ENCODE measurements around the gene TGIF2. TPM values are rescaled to one million over a fixed set of nuclear protein-coding genes. Genes with fewer than 3 reads are reported as not detected.

The TGIF2 gene
- total and polyA plus RNA-seq, 2 of the 13 experiments (the other 11 are each of a cell fraction or from before 2014, with no cell fraction given) = 41.3 to 53.9 TPM

- TF ChIP-seq USF2 (IDR thresholded peaks at IDR 0.05; ENCODE audit: low read depth, low read length) (no peak), USF2 (CRISPR knock-in tag; IDR thresholded peaks at IDR 0.05; ENCODE audit: borderline replicate concordance) (no peak), ZNF512 (CRISPR knock-in tag; IDR thresholded peaks at IDR 0.05) (peak; percentile 89), ZNF431 (CRISPR knock-in tag; IDR thresholded peaks at IDR 0.05; ENCODE audit: borderline replicate concordance, low read depth) (no peak), ZNF34 (CRISPR knock-in tag; IDR thresholded peaks at IDR 0.05; ENCODE audit: borderline replicate concordance) (no peak; the same call in 1 of the 2 replicates), ARID2 (CRISPR knock-in tag; IDR thresholded peaks at IDR 0.05; ENCODE audit: borderline replicate concordance) (no peak), ZNF556 (CRISPR knock-in tag; IDR thresholded peaks at IDR 0.05; ENCODE audit: borderline replicate concordance) (peak; percentile 75; the same call in 1 of the 2 replicates), ZNF33B (CRISPR knock-in tag; IDR thresholded peaks at IDR 0.05) (no peak; the same call in 1 of the 2 replicates), REXO4 (CRISPR knock-in tag; IDR thresholded peaks at IDR 0.05; ENCODE audit: borderline replicate concordance) (no peak), FOSL2 (CRISPR knock-in tag; IDR thresholded peaks at IDR 0.05) (peak; percentile 43), KDM4B (CRISPR knock-in tag; IDR thresholded peaks at IDR 0.05) (peak; percentile 67; the same call in 1 of the 2 replicates), YEATS4 (CRISPR knock-in tag; IDR thresholded peaks at IDR 0.05; ENCODE audit: borderline replicate concordance) (no peak; the same call in 1 of the 2 replicates), THAP9 (CRISPR knock-in tag; IDR thresholded peaks at IDR 0.05; ENCODE audit: borderline replicate concordance) (peak; percentile 54; the same call in 1 of the 2 replicates), FOXK2 (IDR thresholded peaks at IDR 0.05) (0 out of 2 replicates have a peak, but pooled peaks have one; percentile 19), MXD3 (CRISPR knock-in tag; IDR thresholded peaks at IDR 0.05) (peak; percentile 63; the same call in 1 of the 2 replicates), NR0B2 (CRISPR knock-in tag; IDR thresholded peaks at IDR 0.05) (no peak; the same call in 1 of the 2 replicates), ZMYM4 (CRISPR knock-in tag; IDR thresholded peaks at IDR 0.05) (peak; percentile 70), ATF1 (CRISPR knock-in tag; IDR thresholded peaks at IDR 0.05) (no peak), KAT7 (CRISPR knock-in tag; IDR thresholded peaks at IDR 0.05; ENCODE audit: borderline replicate concordance) (peak; percentile 88; the same call in 1 of the 2 replicates), TBX2 (CRISPR knock-in tag; IDR thresholded peaks at IDR 0.05; ENCODE audit: borderline replicate concordance) (no peak; the same call in 1 of the 2 replicates), ZNF792 (CRISPR knock-in tag; IDR thresholded peaks at IDR 0.05) (peak; percentile 49; the same call in 1 of the 2 replicates), TSC22D2 (CRISPR knock-in tag; IDR thresholded peaks at IDR 0.05; ENCODE audit: borderline replicate concordance) (0 out of 2 replicates have a peak, but pooled peaks have one; percentile 41)
Measured at GRCh38 chr20:36632487-36633284, 59.3 kb downstream of the TGIF2 start (continued).
